Left lung (tissue), 10 donors: Measurements from ENCODE around the gene OR2T10. TPM values are rescaled to one million over a fixed set of nuclear protein-coding genes. Genes with fewer than 3 reads are reported as not detected.
A peak's percentile ranks its signal among the peaks of the same experiment; 100 is the strongest.

Experiments
- ATAC-seq: fragments of 200-7000 bp; cut with Tn5 transposase; one replicate; pipeline ENCODE4 v1.9.1; 2020; ENCODE audit warnings: moderate library complexity
- DNase-seq, 4 donors: peaks; one replicate each; pipeline ENCODE4 v3.0.0-alpha.2; 2013 to 2020
- H3K27ac ChIP-seq, 2 donors: fragments of 200-600 bp; sonication (generic) in 1 of 2; one replicate each; pipeline versions ENCODE4 v1.5.0 to v1.8.0; 2020 to 2021
- H3K27me3 ChIP-seq, 2 donors: fragments of 200-600 bp; sonication (generic) in 1 of 2; one replicate each; pipeline versions ENCODE4 v1.5.0 to v1.8.0; 2020 to 2021
- H3K36me3 ChIP-seq, 2 donors: fragments of 200-600 bp; sonication (generic) in 1 of 2; one replicate each; pipeline versions ENCODE4 v1.5.0 to v1.8.0; 2020 to 2021
- H3K4me1 ChIP-seq, 2 donors: fragments of 200-600 bp; one replicate each; pipeline ENCODE4 v1.8.0; 2021
- H3K4me3 ChIP-seq, 2 donors: fragments of 200-600 bp; sonication (generic) in 1 of 2; one replicate each; pipeline versions ENCODE4 v1.5.0 to v1.8.0; 2020 to 2021; ENCODE audit warnings: mild to moderate bottlenecking in 1 of 2
- H3K9me3 ChIP-seq, 2 donors: fragments of 200-600 bp; sonication (generic) in 1 of 2; one replicate each; pipeline versions ENCODE4 v1.5.0 to v1.8.0; 2020 to 2021
- intact Hi-C, 2 donors: fragments of 100-400 bp; cut with DNase I; formaldehyde crosslinking; loops; one replicate each; pipeline versions ENCODE4 v1.11.2 to v1.14.2; 2022
- polyA plus RNA-seq, 6 donors: library from polyadenylated mRNA; unstranded; fragments of 120-200 nt; gene quantifications; one replicate each; pipeline ENCODE4 v1.2.1, GENCODE V29; 2013; ENCODE audit not compliant: insufficient read length in 6 of 6
- total RNA-seq, 2 donors: library from RNA; stranded (reverse); fragmentation: NEBNext Ultra II Directional; extraction: Animal tissue kit (Norgen Biotek cat#: 25700); gene quantifications; one replicate each; pipeline ENCODE4 v1.2.1, GENCODE V29; 2021
- TF ChIP-seq, protein P1 (sequence below), 2 donors: fragments of 200-600 bp; sonication (generic) in 1 of 2; IDR thresholded peaks; one replicate each; pipeline versions ENCODE4 v1.5.0 to v1.8.0; 2021; ENCODE audit warnings: antibody characterized with exemption in 2 of 2
- donor health status: DM: no; HTN: yes; CAD: no.
- donor health status: DM: no; HTN: no; CAD: no.

Gene OR2T10
- total and polyA plus RNA-seq, 8 donors: not detected

DNA sequence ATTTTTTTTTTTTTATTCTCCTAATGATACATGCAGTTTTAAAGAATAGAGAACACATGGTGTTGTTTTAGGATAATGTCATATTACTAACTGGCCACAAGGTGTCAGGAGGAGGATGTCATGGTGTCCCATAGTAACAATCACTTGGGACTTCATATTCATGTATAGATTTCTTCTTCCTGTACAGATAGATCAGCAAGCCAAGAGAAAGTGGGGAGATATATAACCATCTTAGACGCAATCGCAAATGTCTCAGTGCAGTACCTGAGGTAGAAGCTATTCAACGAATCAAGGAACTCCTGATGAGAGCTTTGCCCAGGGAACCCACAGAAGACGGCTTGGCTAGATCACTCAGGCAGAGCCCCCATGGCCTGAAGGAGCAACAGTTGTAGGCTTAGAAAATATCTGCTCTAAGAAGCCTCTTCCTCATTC lies 25.1 kb upstream of the OR2T10 start:
- intact Hi-C loops: no loop called here
- H3K4me1 ChIP-seq: no peaks in the 10 kb centered on the region
- H3K27ac ChIP-seq: no peak overlapping the region
- H3K36me3 ChIP-seq: no peaks in the 10 kb centered on the region
- peak; percentile 84 for ATAC-seq
- peak in 1 of 4 donors; percentile 3 for DNase-seq
- no peaks in the 10 kb centered on the region for H3K9me3 ChIP-seq
- TF ChIP-seq, protein P1, sequence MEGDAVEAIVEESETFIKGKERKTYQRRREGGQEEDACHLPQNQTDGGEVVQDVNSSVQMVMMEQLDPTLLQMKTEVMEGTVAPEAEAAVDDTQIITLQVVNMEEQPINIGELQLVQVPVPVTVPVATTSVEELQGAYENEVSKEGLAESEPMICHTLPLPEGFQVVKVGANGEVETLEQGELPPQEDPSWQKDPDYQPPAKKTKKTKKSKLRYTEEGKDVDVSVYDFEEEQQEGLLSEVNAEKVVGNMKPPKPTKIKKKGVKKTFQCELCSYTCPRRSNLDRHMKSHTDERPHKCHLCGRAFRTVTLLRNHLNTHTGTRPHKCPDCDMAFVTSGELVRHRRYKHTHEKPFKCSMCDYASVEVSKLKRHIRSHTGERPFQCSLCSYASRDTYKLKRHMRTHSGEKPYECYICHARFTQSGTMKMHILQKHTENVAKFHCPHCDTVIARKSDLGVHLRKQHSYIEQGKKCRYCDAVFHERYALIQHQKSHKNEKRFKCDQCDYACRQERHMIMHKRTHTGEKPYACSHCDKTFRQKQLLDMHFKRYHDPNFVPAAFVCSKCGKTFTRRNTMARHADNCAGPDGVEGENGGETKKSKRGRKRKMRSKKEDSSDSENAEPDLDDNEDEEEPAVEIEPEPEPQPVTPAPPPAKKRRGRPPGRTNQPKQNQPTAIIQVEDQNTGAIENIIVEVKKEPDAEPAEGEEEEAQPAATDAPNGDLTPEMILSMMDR (IDR thresholded peaks at IDR 0.05): peak; percentile 51 to 56
- no peak overlapping the region for H3K4me3 ChIP-seq
- H3K27me3 ChIP-seq: no peaks in the 10 kb centered on the region

DNA sequence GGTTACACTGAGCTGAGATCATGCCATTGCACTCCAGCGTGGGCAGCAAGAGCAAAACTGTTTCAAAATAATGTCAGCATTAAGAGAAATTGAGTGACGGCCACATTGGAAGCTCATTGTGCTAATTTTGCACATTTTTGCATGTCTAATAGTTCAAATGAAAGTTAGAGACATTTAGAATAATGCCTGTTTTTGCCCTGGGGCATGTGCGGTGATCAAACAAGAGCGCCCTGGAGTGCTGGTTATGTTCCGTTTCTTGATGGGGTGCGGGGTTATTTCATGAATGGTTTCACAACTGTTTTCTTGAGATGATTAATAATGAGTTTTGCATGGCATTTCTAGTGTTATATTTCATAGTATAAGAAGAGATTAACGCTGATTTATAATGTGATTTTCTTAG lies 24.3 kb upstream of the OR2T10 start:
- Histone ChIP-seq H3K27ac (no peak overlapping the region), H3K27me3 (no peaks in the 10 kb centered on the region), H3K4me1 (no peaks in the 10 kb centered on the region), H3K9me3 (no peaks in the 10 kb centered on the region), H3K4me3 (no peak overlapping the region), H3K36me3 (no peaks in the 10 kb centered on the region)
- TF ChIP-seq, protein P1 (IDR thresholded peaks at IDR 0.05): no peak
- intact Hi-C loops: no loop called here
- ATAC-seq: no peak
- no peak for DNase-seq

DNA sequence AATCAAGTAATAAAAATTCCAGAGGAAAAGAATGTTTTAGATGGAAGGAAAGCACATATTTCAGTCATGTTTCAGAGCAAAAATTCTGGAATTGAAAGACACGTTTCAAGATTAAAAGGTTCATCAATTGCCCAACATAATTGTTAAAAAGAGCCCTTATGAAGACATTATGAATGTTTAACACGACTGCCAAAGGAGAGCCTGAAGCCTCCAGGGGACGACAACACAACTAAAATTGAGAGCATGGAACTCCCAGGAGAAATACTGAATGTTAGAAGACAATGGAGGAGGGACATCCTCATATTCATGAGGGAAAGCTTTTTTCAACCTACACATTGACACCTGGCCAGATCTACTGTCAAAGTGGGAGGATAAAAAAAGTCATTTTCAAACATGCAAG lies 21.4 kb upstream of the OR2T10 start:
- H3K9me3 ChIP-seq: no peaks in the 10 kb centered on the region
- no peaks in the 10 kb centered on the region for H3K36me3 ChIP-seq
- no peak overlapping the region for H3K4me3 ChIP-seq
- intact Hi-C loops: no loop called here
- H3K27ac ChIP-seq: no peak overlapping the region
- no peaks in the 10 kb centered on the region for H3K27me3 ChIP-seq
- peak; percentile 72 for ATAC-seq
- peak in 1 of 4 donors; percentile 50 for DNase-seq
- H3K4me1 ChIP-seq: no peaks in the 10 kb centered on the region
- TF ChIP-seq, protein P1 (IDR thresholded peaks at IDR 0.05): peak; percentile 63 to 77

DNA sequence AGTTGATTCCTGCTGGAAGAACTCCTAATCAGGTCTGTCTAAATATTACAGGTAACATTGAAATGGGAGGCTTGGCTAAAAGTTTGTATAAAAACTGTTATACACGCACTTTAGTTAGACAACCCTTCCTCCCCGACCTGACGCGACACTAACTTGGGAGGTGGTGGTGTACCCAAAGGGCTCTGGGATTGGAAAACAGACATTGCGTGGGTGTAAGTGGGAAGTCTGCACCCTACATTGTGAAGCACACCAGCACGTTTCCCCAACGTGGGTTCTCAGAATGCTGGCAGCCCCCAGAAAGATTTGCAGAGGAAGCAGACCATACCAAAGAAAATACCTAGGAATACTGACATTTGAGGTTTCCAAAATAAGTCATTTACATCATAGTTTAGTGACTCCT lies 20.6 kb upstream of the OR2T10 start:
- Histone ChIP-seq H3K4me3 (no peak overlapping the region), H3K4me1 (no peaks in the 10 kb centered on the region), H3K36me3 (no peaks in the 10 kb centered on the region), H3K27me3 (no peaks in the 10 kb centered on the region), H3K27ac (no peak overlapping the region), H3K9me3 (no peaks in the 10 kb centered on the region)
- DNase-seq: no peak
- TF ChIP-seq, protein P1 (IDR thresholded peaks at IDR 0.05): no peak
- ATAC-seq: no peak
- intact Hi-C loops: no loop called here

DNA sequence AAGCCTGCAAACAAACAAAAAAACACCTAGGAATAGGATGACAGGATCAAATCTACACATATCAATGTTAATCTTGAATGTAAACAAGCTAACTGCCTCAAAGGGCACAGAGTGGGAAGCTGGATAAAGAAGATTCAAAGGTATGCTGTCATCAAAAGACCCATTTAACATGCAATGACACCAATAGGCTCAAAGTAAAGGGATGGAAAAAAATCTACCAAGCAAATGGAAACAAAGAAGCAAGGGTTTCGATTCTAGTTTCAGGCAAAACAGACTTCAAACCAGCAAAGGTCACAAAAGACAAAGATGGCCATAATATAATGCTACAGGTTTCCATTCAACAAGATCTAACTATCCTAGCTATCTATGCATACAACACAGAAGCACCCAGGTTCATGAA lies 16.2 kb upstream of the OR2T10 start:
- H3K27ac ChIP-seq: no peak overlapping the region
- no peaks in the 10 kb centered on the region for H3K27me3 ChIP-seq
- H3K4me3 ChIP-seq: no peak overlapping the region
- ATAC-seq (no peak), DNase-seq (no peak)
- no peaks in the 10 kb centered on the region for H3K4me1 ChIP-seq
- intact Hi-C loops: no loop called here
- no peaks in the 10 kb centered on the region for H3K36me3 ChIP-seq
- H3K9me3 ChIP-seq: no peaks in the 10 kb centered on the region
- TF ChIP-seq, protein P1 (IDR thresholded peaks at IDR 0.05): no peak
